GM23338 (cell line): Measurements from ENCODE around the gene GLCCI1. TPM values are rescaled to one million over a fixed set of nuclear protein-coding genes. Genes with fewer than 3 reads are reported as not detected.

Source experiments
- ATAC-seq: fragments of 200-7000 bp; cut with Tn5 transposase; 3 replicates; pipeline ENCODE4 v1.9.1; 2020
- DNase-seq: peaks from one replicate; pipeline ENCODE4 v3.0.0-alpha.2; 2015; ENCODE audit warnings: low spot score
- H2AFZ ChIP-seq: fragments of 200-600 bp; sonication (generic); 2 replicates; pipeline ENCODE4 v1.8.0; 2016; ENCODE audit warnings: antibody characterized with exemption, mild to moderate bottlenecking, moderate library complexity
- H3F3A ChIP-seq: fragments of 200-600 bp; sonication (generic); replicated peaks from 2 replicates; pipeline ENCODE4 v1.8.0; 2017; ENCODE audit warnings: antibody characterized with exemption, mixed run types, low read depth
- H3K27ac ChIP-seq: fragments of 200-600 bp; sonication (generic); 2 replicates; pipeline ENCODE4 v1.6.1; 2016; ENCODE audit warnings: low read depth
- H3K27me3 ChIP-seq: fragments of 200-600 bp; sonication (generic); 2 replicates; pipeline ENCODE4 v1.8.0; 2016; ENCODE audit warnings: mild to moderate bottlenecking, mixed run types, moderate library complexity; ENCODE audit not compliant: insufficient read depth
- H3K36me3 ChIP-seq: fragments of 200-600 bp; sonication (generic); 2 replicates; pipeline ENCODE4 v1.8.0; 2016; ENCODE audit warnings: mild to moderate bottlenecking; ENCODE audit not compliant: insufficient read depth
- H3K4me1 ChIP-seq: fragments of 200-600 bp; sonication (generic); 2 replicates; pipeline ENCODE4 v1.8.0; 2016; ENCODE audit warnings: mild to moderate bottlenecking, moderate library complexity; ENCODE audit not compliant: insufficient read depth
- H3K4me2 ChIP-seq: fragments of 200-600 bp; sonication (generic); 2 replicates; pipeline ENCODE4 v1.7.1; 2017; ENCODE audit warnings: mixed run types
- H3K4me3 ChIP-seq: fragments of 200-600 bp; sonication (generic); 2 replicates; pipeline ENCODE4 v1.6.1; 2016; ENCODE audit warnings: mixed run types
- H3K79me2 ChIP-seq: fragments of 200-600 bp; sonication (generic); replicated peaks from 2 replicates; pipeline ENCODE4 v1.8.0; 2017; ENCODE audit warnings: mild to moderate bottlenecking; ENCODE audit not compliant: insufficient read depth
- H3K9me2 ChIP-seq: fragments of 200-600 bp; sonication (generic); 2 replicates; pipeline ENCODE4 v1.8.0; 2017; ENCODE audit not compliant: insufficient read depth
- H4K20me1 ChIP-seq: fragments of 200-600 bp; sonication (generic); replicated peaks from 2 replicates; pipeline ENCODE4 v1.8.0; 2017; ENCODE audit warnings: mild to moderate bottlenecking; ENCODE audit not compliant: insufficient read depth
- H3K27ac Mint-ChIP-seq: 2 replicates; pipeline ENCODE4 v1.8.0; 2020; ENCODE audit warnings: inconsistent platforms, mild to moderate bottlenecking, moderate library complexity, mixed read lengths
- H3K27me3 Mint-ChIP-seq: 3 replicates; pipeline ENCODE4 v1.8.0; 2022; ENCODE audit warnings: low read depth, mild to moderate bottlenecking, moderate library complexity, mixed read lengths, inconsistent platforms; ENCODE audit not compliant: insufficient read depth, poor library complexity
- H3K36me3 Mint-ChIP-seq: 3 replicates; pipeline ENCODE4 v1.8.0; 2021; ENCODE audit warnings: low read depth, mild to moderate bottlenecking, inconsistent platforms, moderate library complexity, mixed read lengths
- H3K4me1 Mint-ChIP-seq: 3 replicates; pipeline ENCODE4 v1.8.0; 2020; ENCODE audit warnings: mild to moderate bottlenecking, inconsistent platforms, mixed read lengths
- H3K4me3 Mint-ChIP-seq: 3 replicates; pipeline ENCODE4 v1.8.0; 2021; ENCODE audit warnings: moderate library complexity, mild to moderate bottlenecking, inconsistent platforms, mixed read lengths
- H3K9me3 Mint-ChIP-seq: 3 replicates; pipeline ENCODE4 v1.8.0; 2020; ENCODE audit warnings: moderate library complexity, mild to moderate bottlenecking, inconsistent platforms, mixed read lengths
- CREB1 ChIP-seq: fragments of 250-450 bp; sonication (Bioruptor Pico); IDR thresholded peaks from 2 replicates; pipeline ENCODE4 v1.5.0; 2020; ENCODE audit warnings: low read depth, mild to moderate bottlenecking, moderate library complexity
- CTCF ChIP-seq, 2 experiments: fragments of 200-600 bp in 1 of 2; sonication (generic) in 1 of 2; conservative IDR thresholded peaks; 2 replicates each; pipeline versions ENCODE4 v1.5.1 to v1.6.1; 2016 to 2017; ENCODE audit warnings: antibody characterized with exemption in 2 of 2, low read depth in 2 of 2, mild to moderate bottlenecking in 2 of 2, moderate library complexity in 1 of 2
- ETS1 ChIP-seq: IDR thresholded peaks from 2 replicates; pipeline ENCODE4 v1.6.1; 2016; ENCODE audit warnings: antibody characterized with exemption
- EZH2phosphoT487 ChIP-seq: fragments of 200-600 bp; sonication (generic); IDR thresholded peaks from one replicate; pipeline ENCODE4 v1.8.1; 2018; ENCODE audit warnings: antibody characterized with exemption; ENCODE audit not compliant: unreplicated experiment
- NANOG ChIP-seq: IDR thresholded peaks from 2 replicates; pipeline ENCODE4 v1.6.1; 2016; ENCODE audit warnings: antibody characterized with exemption, borderline replicate concordance
- REST ChIP-seq: IDR thresholded peaks from one replicate; pipeline ENCODE4 v1.6.1; 2018; ENCODE audit warnings: antibody characterized with exemption; ENCODE audit not compliant: unreplicated experiment
- STAT1 ChIP-seq: IDR thresholded peaks from one replicate; pipeline ENCODE4 v1.6.1; 2016; ENCODE audit warnings: antibody characterized with exemption; ENCODE audit not compliant: unreplicated experiment
- ZNF331 ChIP-seq: fragments of 250-450 bp; sonication (Bioruptor Pico); IDR thresholded peaks from 2 replicates; pipeline ENCODE4 v1.5.0; 2020; ENCODE audit warnings: low read depth, mild to moderate bottlenecking, moderate library complexity
- polyA plus RNA-seq: library from polyadenylated mRNA; unstranded; fragments of >200 nt; fragmentation: Nextera tagmentation; extraction: Ambion mirVana; gene quantifications from 2 replicates; pipeline ENCODE4 v1.2.1, GENCODE V29; 2016
- total RNA-seq: library from RNA; depleted of rRNA; stranded (reverse); fragments of >200 nt; shearing (Covaris generic); gene quantifications from 2 replicates; pipeline ENCODE4 v1.2.3, GENCODE V29; 2014

The GLCCI1 gene
- total and polyA plus RNA-seq, 2 experiments from 2014 or later = 15.0 to 15.7 TPM

GRCh38 chr7:8121243-8121642, 152.6 kb downstream of the GLCCI1 start:
- peaks cover 11% of the 10 kb centered on the region for H3K36me3 Mint-ChIP-seq
- Histone ChIP-seq H3K79me2 (no peaks in the 10 kb centered on the region), H3K27me3 (no peaks in the 10 kb centered on the region), H2AFZ (no peak overlapping the region), H3K27ac (no peak overlapping the region), H3K9me2 (peaks cover 6% of the 10 kb centered on the region; the same call in 1 of the 2 replicates), H3K4me3 (no peak overlapping the region), H3F3A (0 out of 2 replicates have a peak, but pooled peaks cover 3% of the 10 kb centered on the region), H4K20me1 (no peaks in the 10 kb centered on the region), H3K36me3 (no peaks in the 10 kb centered on the region), H3K4me2 (no peak overlapping the region), H3K4me1 (peaks cover 19% of the 10 kb centered on the region)
- no peak overlapping the region for H3K4me3 Mint-ChIP-seq
- DNase-seq = no peak
- peaks cover 28% of the 10 kb centered on the region for H3K4me1 Mint-ChIP-seq
- H3K27me3 Mint-ChIP-seq = peaks cover 8% of the 10 kb centered on the region
- H3K27ac Mint-ChIP-seq = no peak overlapping the region
- no peak for ATAC-seq
- no peaks in the 10 kb centered on the region; the same call in 2 of the 3 replicates for H3K9me3 Mint-ChIP-seq
- TF ChIP-seq CTCF (conservative IDR thresholded peaks at IDR 0.05; ENCODE audit: low read depth in 2 of 2) (no peak), EZH2phosphoT487 (no peak), STAT1 (no peak), CREB1 (CRISPR knock-in tag) (no peak), REST (no peak), ETS1 (no peak), ZNF331 (CRISPR knock-in tag) (no peak), NANOG (no peak)
